NCI-H748 (cell line): ENCODE data around the gene DCTN2.

ENCODE experiments used
- DNase-seq: peaks from one replicate; lab custom pipeline; 2025; ENCODE audit not compliant: unreplicated experiment; lab: John Stamatoyannopoulos, UW

The DCTN2 gene

GRCh38 chr12:57491393-57492280, 55.4 kb downstream of the DCTN2 start:
- no peak for DNase-seq

- DNase-seq, result no peak
Measured at GRCh38 chr12:57490126-57490525, 56.9 kb downstream of the DCTN2 start.

GRCh38 chr12:57489157-57489641, 57.8 kb downstream of the DCTN2 start:
- no peak for DNase-seq

GRCh38 chr12:57488402-57489156, 58.4 kb downstream of the DCTN2 start:
- DNase-seq, result no peak

DNA sequence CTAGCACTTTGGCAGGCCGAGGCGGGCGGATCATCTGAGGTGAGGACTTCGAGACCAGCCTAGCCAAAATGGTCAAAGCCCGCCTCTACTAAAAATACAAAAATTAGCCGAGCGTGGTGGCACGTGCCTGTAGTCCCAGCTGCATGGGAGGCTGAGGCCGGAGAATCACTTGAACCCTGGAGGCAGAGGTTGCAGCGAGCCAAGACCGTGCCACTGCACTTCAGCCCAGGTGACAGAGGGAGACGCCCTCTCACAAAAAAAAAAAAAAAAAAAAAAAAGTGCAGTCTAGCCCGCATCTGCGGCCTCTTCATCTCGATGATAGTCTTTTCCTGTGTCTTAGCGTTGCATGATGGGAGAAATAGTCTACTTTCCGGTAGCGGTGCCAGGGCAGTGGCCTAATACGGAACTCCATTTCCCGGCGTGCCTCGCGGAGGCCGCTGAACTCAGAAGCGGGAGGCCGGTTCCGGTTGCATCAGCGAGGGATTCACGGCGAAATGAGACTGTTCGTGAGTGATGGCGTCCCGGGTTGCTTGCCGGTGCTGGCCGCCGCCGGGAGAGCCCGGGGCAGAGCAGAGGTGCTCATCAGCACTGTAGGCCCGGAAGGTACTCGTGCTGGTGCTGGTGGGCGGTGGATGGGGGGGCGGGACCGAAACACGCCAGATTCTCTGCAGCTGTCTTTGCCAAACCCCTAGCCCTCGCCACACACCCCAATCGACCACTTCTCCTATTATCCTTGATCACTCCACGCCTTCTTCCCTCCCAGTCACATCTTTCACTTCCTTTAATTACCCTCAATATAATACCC, 59.2 kb downstream of the DCTN2 start, which contains the start of gene MARS1:
Gene MARS1, plus strand, starts transcription at position 472 of the 805 bp plus-strand sequence. Its CDS starts 23 bp downstream, at position 495.
- peak; percentile 98 for DNase-seq

DNA sequence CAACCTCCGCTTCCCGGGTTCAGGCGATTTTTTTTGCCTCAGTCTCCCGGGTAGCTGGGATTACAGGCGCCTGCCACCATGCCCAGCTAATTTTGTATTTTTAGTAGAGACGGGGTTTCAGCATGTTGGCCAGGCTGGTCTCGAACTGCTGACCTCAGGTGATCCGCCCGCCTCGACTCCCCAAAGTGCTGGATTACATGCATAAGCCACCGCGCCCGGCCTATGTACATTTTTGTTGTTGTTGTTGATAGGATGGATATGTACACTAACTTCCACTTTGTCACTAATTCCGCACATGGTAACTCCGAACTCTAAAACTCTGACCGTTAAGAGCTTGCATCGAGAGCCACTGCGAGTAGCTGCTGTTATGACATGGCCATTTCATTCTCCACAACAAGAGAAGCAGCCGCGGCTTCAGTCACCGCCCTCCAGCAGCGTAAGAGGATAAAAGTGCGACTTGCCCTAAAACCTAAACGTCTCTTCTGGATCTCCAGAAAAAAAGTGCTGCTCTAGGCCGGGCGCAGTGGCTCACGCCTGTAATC, 59.9 kb downstream of the DCTN2 start:
- no peak for DNase-seq

GRCh38 chr12:57485695-57486094, 61.3 kb downstream of the DCTN2 start:
- DNase-seq, result no peak

- DNase-seq, result no peak
Measured at GRCh38 chr12:57483466-57483865, 63.5 kb downstream of the DCTN2 start.

- no peak for DNase-seq
Measured at GRCh38 chr12:57481671-57482070, 65.3 kb downstream of the DCTN2 start.
